ENCODE data around the gene ZBTB40.

ZBTB40 gene

DNA sequence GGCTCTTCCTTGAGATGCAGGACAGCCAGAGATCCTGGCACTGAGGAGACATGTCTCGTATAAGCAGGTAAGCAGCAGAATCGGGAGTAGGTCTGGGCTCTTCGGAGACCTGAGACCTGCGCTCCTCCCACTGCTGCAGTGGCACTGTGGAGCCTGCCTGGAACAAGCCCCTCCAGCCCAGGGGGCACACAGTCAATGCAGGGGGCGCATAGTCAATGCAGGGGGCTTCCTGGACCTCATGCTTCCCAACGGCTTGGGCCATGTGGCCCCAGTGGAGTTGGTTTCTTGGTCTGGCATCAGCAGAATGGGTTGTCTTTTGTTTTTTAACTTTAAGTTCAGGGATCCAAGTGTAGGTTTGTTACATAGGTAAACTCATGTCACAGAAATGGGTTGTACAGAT is 83.7 kb downstream of the ZBTB40 start:
- DNase-seq: no peak

DNA sequence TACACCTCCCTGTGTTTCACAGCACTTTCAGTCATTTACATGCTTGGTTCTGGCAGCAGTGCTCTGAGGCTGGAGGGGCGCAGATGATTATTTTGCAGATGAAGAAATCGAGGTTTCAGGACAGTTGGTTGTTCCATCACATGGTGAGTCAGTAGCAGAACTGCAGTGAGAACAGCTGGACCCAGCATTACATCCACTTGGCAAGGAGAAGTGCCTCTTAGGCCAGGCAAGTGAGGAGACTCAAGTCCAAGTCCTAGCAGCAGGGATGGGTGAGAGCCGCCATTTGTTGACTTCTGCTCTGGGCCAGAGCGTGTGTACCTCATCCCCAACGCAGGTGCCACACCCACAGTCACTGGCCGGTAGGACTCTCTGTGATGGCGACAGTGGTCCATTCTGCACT is 84.9 kb downstream of the ZBTB40 start:
- DNase-seq: no peak

DNA sequence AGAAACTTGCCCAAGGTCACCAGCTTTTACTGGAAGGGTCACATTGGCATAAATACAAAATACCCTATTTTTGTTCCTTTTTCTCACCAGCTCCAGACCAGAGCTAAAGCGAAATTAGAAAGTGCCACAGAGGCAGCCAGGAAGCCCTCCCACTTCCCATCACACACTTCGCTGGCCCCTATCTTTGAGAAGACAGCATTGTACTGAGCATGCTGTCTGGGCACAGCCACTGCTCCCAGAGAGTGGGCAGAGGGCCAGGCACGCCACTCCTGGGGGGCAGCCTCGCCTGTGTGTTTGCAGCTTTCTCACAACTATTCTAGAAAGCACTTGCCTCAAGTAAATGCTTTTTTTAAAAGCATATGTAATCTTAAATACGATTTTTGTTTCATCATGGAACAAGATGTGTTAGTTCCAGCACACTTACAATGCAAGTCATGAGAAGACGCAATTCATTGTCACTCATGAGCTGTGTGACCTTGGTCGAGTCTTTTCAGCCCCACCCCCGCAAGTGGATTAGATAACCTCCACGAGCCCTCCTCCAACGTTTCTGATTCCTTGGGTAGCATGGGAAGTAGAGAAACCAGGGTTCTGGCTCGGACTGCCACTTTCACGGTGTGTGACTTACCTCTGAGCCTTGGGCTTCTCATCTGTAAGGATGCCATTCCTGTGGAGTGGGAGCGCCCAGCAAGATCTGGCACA is 85.9 kb downstream of the ZBTB40 start:
- DNase-seq: no peak

- DNase-seq: no peak
Measured at GRCh38 chr1:22539510-22540118, 88.0 kb downstream of the ZBTB40 start.

DNA sequence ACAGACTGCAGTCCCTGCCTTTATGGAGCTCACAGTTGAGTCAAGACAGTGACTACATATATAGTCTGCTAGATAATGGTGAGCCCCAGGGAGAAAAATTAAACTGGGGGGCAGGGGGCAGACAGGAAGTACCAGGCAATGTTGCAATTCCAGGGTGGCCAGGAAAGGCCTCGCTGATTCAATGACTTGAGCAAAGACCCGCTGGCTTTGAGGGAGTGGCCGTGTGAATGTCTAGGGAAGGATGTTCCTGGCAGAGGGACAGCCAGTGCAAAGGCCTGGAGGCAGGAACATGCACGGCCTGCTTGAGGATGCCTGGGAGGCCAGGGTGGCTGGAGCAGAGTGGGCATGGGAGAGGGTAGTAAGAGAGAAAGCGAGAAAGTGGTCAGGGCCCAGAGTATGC is 88.7 kb downstream of the ZBTB40 start:
- no peak for DNase-seq

GRCh38 chr1:22542886-22543285 is 91.2 kb downstream of the ZBTB40 start:
- no peak for DNase-seq

DNA sequence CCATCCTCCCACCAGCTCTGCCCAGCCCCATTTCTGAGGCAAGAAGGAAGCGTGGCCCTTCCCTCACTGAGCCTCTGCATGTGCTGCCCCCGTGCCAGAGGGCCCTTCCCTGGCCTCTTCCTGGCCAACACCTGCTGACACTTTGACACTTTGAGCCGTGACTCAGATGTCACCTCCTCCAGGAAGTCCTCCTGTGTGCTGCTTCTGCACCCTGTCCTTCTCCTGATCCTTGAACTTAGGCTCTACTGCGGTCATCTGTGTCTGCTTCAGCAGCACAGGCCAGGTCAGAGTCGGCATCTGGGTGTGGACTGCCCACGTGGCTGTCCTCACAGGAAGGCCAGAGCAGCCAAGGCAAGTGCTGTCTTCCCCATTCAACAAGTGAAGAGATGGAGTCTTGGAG is 92.0 kb downstream of the ZBTB40 start:
- DNase-seq: no peak

DNA sequence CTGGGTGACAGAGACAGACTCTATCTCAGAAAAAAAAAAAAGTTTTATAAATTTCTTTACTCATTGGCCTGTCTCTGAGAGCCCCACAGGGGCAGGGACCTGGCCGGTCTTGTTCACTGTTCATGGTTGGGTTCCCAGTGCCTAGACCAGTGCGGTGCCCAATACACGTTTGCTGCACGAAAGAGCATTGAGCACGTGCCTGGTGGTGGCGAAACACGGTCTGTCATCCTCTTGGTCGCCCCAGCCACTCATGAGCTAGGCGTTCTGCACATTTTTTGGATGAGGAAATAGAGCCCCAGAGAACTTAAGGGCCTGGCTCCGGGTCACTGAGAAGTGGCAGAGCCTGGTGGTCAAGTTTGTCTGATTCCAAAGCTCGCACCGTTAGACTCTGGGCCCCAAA is 93.0 kb downstream of the ZBTB40 start:
- DNase-seq: no peak

- DNase-seq: no peak
Measured at GRCh38 chr1:22545141-22545540, 93.5 kb downstream of the ZBTB40 start.

DNA sequence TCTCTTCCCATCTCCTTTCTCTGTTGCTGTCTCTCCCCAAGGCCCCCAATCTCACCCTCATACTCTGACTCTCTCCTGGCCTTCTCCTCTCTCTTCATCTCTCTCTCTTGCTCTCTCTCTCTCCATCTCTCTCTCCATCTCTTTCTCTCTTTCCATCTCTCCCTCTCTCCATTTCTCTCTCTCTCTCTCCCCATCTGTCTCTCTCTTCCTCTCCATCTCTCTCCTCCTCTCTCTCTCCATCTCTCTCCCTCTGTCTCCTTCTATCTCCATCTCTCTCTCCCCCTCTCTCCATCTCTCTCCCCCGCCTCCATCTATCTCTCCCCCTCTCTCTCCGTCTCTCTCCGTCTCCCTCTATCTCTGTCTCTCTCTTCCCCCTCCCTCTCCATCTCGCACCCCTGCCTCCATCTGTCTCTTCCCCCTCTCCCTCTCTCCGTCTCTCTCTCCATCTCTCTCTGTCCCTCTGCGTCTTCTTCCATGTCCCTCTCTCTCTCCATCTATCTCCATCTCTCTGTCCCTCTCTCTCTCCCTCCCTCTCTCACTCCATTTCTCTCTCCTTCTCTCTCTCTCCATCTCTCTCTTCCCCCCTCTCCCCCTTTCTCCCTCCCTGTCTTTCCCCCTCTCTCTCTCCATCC is 95.7 kb downstream of the ZBTB40 start:
- no peak for DNase-seq

GRCh38 chr1:22547818-22548462 is 96.3 kb downstream of the ZBTB40 start:
- no peak for DNase-seq

DNA sequence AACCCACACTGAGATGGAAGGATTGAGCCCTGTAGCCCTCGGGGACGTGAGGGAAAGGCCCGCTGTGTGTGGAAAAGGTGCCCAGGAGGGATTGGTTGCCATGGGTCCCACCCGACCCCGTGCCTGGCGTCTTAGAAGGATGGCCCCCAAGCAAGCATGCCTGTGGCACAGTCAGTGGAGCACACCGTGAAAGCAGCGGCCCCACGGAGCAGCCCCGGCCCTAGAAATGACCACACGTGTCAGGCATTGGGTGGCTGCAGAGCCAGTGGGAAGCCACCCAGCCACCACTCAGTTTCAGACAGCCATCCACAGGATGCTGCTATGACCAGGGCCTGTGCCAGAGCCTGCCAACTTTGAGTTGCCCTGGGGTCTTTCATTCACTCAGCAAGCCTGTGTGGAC is 98.4 kb downstream of the ZBTB40 start:
- no peak for DNase-seq

DNA sequence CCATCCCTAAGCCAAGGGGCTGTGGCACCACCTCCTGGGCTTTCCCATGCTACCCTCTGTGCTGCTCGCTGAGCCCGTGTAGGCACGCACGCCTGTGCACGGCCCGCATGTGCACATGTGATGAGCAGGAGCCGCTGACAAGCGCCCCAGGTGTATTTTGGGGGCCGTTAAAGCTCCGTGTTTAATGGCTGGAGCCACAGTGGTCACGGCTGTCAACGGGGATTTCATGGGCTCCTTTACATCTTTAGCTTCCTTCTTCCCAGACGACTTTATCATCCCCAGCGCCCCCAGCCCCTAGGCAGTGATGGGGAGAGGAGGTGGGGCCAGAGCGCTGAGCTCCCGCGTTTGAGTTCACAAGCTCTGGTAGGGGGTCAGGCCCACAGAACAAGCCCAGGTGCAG is 99.9 kb downstream of the ZBTB40 start:
- DNase-seq: no peak

DNA sequence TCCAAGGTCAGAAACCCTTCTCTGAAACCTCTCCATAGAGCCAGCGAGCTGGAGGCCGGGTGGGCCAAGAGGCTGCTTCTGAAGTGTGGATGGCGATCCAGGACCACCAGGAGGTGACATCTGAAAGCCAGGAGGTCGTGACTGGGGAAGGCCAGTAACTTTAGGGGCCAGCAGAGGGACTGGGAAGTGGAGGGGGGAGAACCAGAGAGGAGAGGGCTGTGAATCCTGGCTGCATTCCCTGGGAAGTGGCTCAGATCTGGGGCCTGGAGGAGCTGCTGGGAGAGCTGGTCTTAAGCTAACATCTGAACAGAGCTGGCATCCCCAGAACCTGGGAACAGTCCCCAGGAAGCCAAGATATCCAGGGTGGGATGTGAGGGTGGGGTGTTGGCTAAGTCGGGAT is 100.4 kb downstream of the ZBTB40 start:
- DNase-seq: no peak

DNA sequence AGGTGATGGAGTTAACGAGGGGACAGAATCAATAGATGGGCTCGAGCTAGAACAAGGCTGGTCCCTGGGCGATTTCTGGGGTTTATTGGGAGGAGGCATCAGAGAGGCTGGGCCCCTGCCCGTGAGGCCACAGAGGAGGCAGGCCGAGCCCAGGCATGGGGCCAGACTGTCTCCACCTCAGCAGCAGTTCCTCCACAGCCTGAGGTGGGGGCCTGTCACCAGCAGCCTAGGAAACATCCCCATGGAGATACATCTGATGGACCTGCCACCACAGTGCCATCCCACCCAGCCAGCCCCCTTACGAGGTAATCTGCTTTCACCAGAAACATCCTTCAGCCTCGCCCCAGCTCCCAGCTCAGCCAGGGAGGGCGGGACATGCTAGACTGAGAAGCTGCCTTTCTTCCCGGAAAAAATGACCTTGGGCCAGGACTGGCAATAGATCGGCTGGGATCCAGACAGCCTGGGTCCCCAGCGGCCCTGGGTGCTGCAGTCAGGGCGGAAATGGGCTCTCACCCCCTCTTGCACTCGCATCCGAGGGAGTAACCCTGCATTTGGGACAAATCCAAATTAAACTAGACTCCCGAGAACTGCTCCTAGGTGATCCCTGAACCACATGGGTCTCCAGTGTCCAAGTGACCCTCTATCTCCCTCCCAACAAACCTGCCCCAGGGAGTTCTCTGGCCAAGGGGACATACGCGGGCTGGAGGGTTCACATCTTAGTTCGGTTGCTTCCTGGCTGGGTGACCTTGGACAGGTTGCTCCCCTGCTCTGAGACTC is 101.6 kb downstream of the ZBTB40 start:
- DNase-seq: no peak

- no peak for DNase-seq
Measured at GRCh38 chr1:22553991-22554522, 102.4 kb downstream of the ZBTB40 start.

GRCh38 chr1:22555371-22555656 is 103.7 kb downstream of the ZBTB40 start:
- DNase-seq: no peak

- no peak for DNase-seq
Measured at GRCh38 chr1:22556391-22557104, 104.9 kb downstream of the ZBTB40 start.

- DNase-seq: no peak
Measured at GRCh38 chr1:22557341-22557950, 105.8 kb downstream of the ZBTB40 start.

GRCh38 chr1:22562584-22563583 is 111.2 kb downstream of the ZBTB40 start, which contains the start of gene EPHA8:
Gene EPHA8, plus strand, starts transcription at chr1:22563489. Its CDS starts 147 bp downstream, at chr1:22563636.
- no peak for DNase-seq
